CD14-positive monocyte (primary cell): ENCODE data around the gene LANCL1. TPM values are rescaled to one million over a fixed set of nuclear protein-coding genes. Genes with fewer than 3 reads are reported as not detected.

Source experiments
- DNase-seq, 3 donors: peaks; one replicate each; pipeline ENCODE4 v3.0.0-alpha.2; 2011 to 2022
- H2AFZ ChIP-seq: 2 replicates; pipeline ENCODE4 v1.6.0; 2012; ENCODE audit warnings: mild to moderate bottlenecking, low read depth, low read length, inconsistent platforms; ENCODE audit not compliant: insufficient read depth, poor library complexity, severe bottlenecking
- H3K27ac ChIP-seq, 2 donors: 1 replicate in 1 of 2; 2 replicates in 1 of 2; pipeline ENCODE4 v1.5.1; 2012 to 2013; ENCODE audit warnings: low read length in 2 of 2, control low read depth in 1 of 2, inconsistent platforms in 1 of 2, low read depth in 1 of 2, mild to moderate bottlenecking in 1 of 2
- H3K27me3 ChIP-seq, 2 donors: one replicate each; pipeline versions ENCODE4 v1.6.0 to v1.6.1; 2011 to 2013; ENCODE audit warnings: low read length in 2 of 2; ENCODE audit not compliant: control insufficient read depth in 2 of 2, insufficient read depth in 2 of 2
- H3K36me3 ChIP-seq, 2 donors: replicated peaks in 1 of 2; 1 replicate in 1 of 2; 2 replicates in 1 of 2; pipeline versions ENCODE4 v1.5.1 to v1.6.1; 2012 to 2013; ENCODE audit warnings: low read length in 2 of 2, control low read depth in 1 of 2, inconsistent platforms in 1 of 2, mild to moderate bottlenecking in 1 of 2; ENCODE audit not compliant: insufficient read depth in 2 of 2, control insufficient read depth in 1 of 2
- H3K4me1 ChIP-seq, 2 donors: 1 replicate in 1 of 2; 2 replicates in 1 of 2; pipeline versions ENCODE4 v1.5.1 to v1.6.1; 2012 to 2013; ENCODE audit warnings: low read length in 2 of 2, control low read depth in 1 of 2, inconsistent platforms in 1 of 2, mild to moderate bottlenecking in 1 of 2, moderate library complexity in 1 of 2; ENCODE audit not compliant: insufficient read depth in 2 of 2, control insufficient read depth in 1 of 2
- H3K4me2 ChIP-seq: replicated peaks from 2 replicates; pipeline ENCODE3; 2012; ENCODE audit warnings: low read length, moderate library complexity, mild to moderate bottlenecking; ENCODE audit not compliant: poor library complexity, severe bottlenecking; ENCODE audit errors: extremely low read depth
- H3K4me3 ChIP-seq, 3 experiments: fragments of 200-600 bp in 1 of 3; sonication (generic) in 1 of 3; replicated peaks in 1 of 3; 1 replicate in 2 of 3; 2 replicates in 1 of 3; pipeline ENCODE4 v1.5.1; 2011 to 2013; ENCODE audit warnings: low read length in 3 of 3, mild to moderate bottlenecking in 3 of 3, control low read depth in 2 of 3, low read depth in 2 of 3, inconsistent platforms in 1 of 3, moderate library complexity in 1 of 3
- H3K79me2 ChIP-seq: 2 replicates; pipeline ENCODE4 v1.6.0; 2012; ENCODE audit warnings: mild to moderate bottlenecking, control low read depth, inconsistent platforms, low read length, moderate library complexity; ENCODE audit not compliant: insufficient read depth
- H3K9ac ChIP-seq: 2 replicates; pipeline ENCODE4 v1.6.0; 2017; ENCODE audit warnings: low read length, mild to moderate bottlenecking; ENCODE audit not compliant: insufficient read depth, poor library complexity, severe bottlenecking
- H3K9me3 ChIP-seq, 2 donors: replicated peaks in 1 of 2; 1 replicate in 1 of 2; 2 replicates in 1 of 2; pipeline versions ENCODE4 v1.5.1 to v1.6.1; 2012 to 2013; ENCODE audit warnings: low read length in 2 of 2, control low read depth in 1 of 2; ENCODE audit not compliant: control insufficient read depth in 1 of 2, insufficient read depth in 1 of 2
- H4K20me1 ChIP-seq: 2 replicates; pipeline ENCODE4 v1.6.0; 2012; ENCODE audit warnings: mild to moderate bottlenecking, low read length, control low read depth, moderate library complexity; ENCODE audit not compliant: insufficient read depth
- H3K27ac Mint-ChIP-seq, 7 donors: one replicate each; pipeline ENCODE4 v1.8.0; 2020; ENCODE audit warnings: mild to moderate bottlenecking in 7 of 7, mixed read lengths in 7 of 7, moderate library complexity in 6 of 7, inconsistent platforms in 2 of 7
- H3K27me3 Mint-ChIP-seq, 3 donors: one replicate each; pipeline ENCODE4 v1.8.0; 2021 to 2022; ENCODE audit warnings: low read depth in 3 of 3, mild to moderate bottlenecking in 3 of 3, mixed read lengths in 3 of 3, moderate library complexity in 3 of 3, inconsistent platforms in 1 of 3
- H3K36me3 Mint-ChIP-seq, 2 donors: one replicate each; pipeline ENCODE4 v1.8.0; 2020; ENCODE audit warnings: mixed read lengths in 2 of 2, inconsistent platforms in 1 of 2, mild to moderate bottlenecking in 1 of 2
- H3K4me1 Mint-ChIP-seq: one replicate; pipeline ENCODE4 v1.8.0; 2020; ENCODE audit warnings: mild to moderate bottlenecking, mixed read lengths
- H3K4me3 Mint-ChIP-seq, 2 donors: one replicate each; pipeline ENCODE4 v1.8.0; 2020; ENCODE audit warnings: mild to moderate bottlenecking in 2 of 2, mixed read lengths in 2 of 2, moderate library complexity in 1 of 2
- H3K9me3 Mint-ChIP-seq, 7 donors: one replicate each; pipeline ENCODE4 v1.8.0; 2020 to 2022; ENCODE audit warnings: mixed read lengths in 7 of 7, mild to moderate bottlenecking in 6 of 7, moderate library complexity in 6 of 7, inconsistent platforms in 2 of 7
- WGBS: methylation state at CpG from one replicate; pipeline ENCODE4 v1.1.5; 2013; ENCODE audit warnings: missing lambda C conversion rate; ENCODE audit not compliant: insufficient coverage; 5-methylcytosine and 5-hydroxymethylcytosine counted together
- intact Hi-C, 2 donors: fragments of 100-400 bp; cut with micrococcal nuclease; formaldehyde crosslinking; loops; one replicate each; pipeline versions ENCODE4 v1.15.0 to v1.15.1; 2023
- polyA plus RNA-seq, 3 donors: library from polyadenylated mRNA; depleted of rRNA in 1 of 3; unstranded in 2 of 3; stranded (reverse) in 1 of 3; fragments of 300-500 nt in 2 of 3; fragments of >200 nt in 1 of 3; fragmentation: Illumina TruSeq in 2 of 3; gene quantifications; 1 replicate in 2 of 3; 2 replicates in 1 of 3; pipeline ENCODE4 v1.2.3, GENCODE V29; 2012 to 2021
- TF ChIP-seq, protein P1 (sequence below): fragments of 200-600 bp; IDR thresholded peaks from one replicate; pipeline ENCODE4 v1.8.0; 2022; ENCODE audit warnings: antibody characterized with exemption, mild to moderate bottlenecking

LANCL1 gene
- polyA plus RNA-seq, 3 donors = 4.8 to 11.1 (median 6.1) TPM

DNA sequence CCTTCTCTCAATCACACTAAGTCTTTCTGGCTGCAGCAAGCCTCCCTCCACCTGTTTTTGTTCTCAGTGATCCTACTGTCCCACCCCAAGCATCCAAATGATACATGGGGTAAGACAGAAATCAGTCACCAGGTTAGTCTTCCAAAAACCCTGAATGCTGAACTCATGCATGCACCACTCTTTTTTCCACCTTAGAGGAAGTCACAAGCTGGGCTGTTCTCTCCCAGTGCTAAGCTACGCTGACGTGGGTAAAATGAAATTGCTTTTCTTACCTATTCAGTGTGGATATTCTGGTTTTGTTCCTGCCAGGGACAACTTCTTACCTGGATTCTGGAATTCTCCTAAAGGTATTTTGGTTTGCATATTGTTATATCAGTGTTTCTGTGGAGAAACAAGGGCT, 54.2 kb downstream of the LANCL1 start:
- no peak for DNase-seq
- Mint-ChIP-seq H3K9me3 (peaks cover 12 to 26% (median 20%) of the 10 kb centered on the region in 7 donors), H3K4me1 (peaks cover 15% of the 10 kb centered on the region), H3K4me3 (peak overlapping the region in 1 of 2 donors; percentile 62), H3K27me3 (peaks cover 0 to 1% (median 0%) of the 10 kb centered on the region in 3 donors), H3K36me3 (no peaks in the 10 kb centered on the region), H3K27ac (peak overlapping the region in 2 of 7 donors; percentile 71 to 72)
- peak overlapping the region; percentile 46 for H3K4me2 ChIP-seq
- no peak overlapping the region for H3K27ac ChIP-seq
- no CpG with 5 or more reads among the region's 2 CpGs for WGBS
- peak overlapping the region; percentile 31 for H3K9ac ChIP-seq
- no peaks in the 10 kb centered on the region for H4K20me1 ChIP-seq
- H3K79me2 ChIP-seq = no peaks in the 10 kb centered on the region
- intact Hi-C loops = no loop called here
- TF ChIP-seq, protein P1, sequence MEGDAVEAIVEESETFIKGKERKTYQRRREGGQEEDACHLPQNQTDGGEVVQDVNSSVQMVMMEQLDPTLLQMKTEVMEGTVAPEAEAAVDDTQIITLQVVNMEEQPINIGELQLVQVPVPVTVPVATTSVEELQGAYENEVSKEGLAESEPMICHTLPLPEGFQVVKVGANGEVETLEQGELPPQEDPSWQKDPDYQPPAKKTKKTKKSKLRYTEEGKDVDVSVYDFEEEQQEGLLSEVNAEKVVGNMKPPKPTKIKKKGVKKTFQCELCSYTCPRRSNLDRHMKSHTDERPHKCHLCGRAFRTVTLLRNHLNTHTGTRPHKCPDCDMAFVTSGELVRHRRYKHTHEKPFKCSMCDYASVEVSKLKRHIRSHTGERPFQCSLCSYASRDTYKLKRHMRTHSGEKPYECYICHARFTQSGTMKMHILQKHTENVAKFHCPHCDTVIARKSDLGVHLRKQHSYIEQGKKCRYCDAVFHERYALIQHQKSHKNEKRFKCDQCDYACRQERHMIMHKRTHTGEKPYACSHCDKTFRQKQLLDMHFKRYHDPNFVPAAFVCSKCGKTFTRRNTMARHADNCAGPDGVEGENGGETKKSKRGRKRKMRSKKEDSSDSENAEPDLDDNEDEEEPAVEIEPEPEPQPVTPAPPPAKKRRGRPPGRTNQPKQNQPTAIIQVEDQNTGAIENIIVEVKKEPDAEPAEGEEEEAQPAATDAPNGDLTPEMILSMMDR = no peak
- peaks cover 10 to 15% of the 10 kb centered on the region in 2 donors for H3K4me1 ChIP-seq
- peak overlapping the region in 1 of 3 experiments; percentile 39 for H3K4me3 ChIP-seq
- H2AFZ ChIP-seq = peak overlapping the region; percentile 66
- peaks cover 15 to 24% of the 10 kb centered on the region in 2 donors for H3K9me3 ChIP-seq
- H3K27me3 ChIP-seq = no peaks in the 10 kb centered on the region
- H3K36me3 ChIP-seq = no peaks in the 10 kb centered on the region

DNA sequence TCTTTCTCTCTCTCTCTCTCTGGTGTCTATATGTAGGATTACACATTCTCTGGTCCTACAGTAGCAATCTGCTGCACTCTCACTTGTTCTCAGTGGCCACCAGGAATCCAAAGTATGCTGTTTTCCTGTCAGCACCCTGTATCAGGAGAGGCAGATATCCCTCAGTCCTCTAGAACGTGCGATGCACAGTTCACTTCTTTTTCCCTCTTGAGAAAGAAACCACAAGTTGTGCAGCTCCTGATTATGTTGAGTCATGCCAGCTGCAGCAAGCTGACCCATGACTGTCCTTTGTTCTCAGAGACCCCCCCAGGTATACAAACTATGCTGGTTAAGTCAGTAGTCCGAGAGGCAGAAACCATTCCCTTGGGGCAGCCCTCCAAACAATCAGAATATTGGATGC, 54.6 kb downstream of the LANCL1 start:
- H3K79me2 ChIP-seq = no peaks in the 10 kb centered on the region
- H3K4me2 ChIP-seq = peak overlapping the region; percentile 46
- no peak for DNase-seq
- Mint-ChIP-seq H3K9me3 (peaks cover 10 to 22% (median 16%) of the 10 kb centered on the region in 7 donors), H3K4me3 (peak overlapping the region; percentile 56 to 62), H3K36me3 (no peaks in the 10 kb centered on the region), H3K27me3 (peaks cover 0 to 1% (median under 1%) of the 10 kb centered on the region in 3 donors), H3K4me1 (peaks cover 15% of the 10 kb centered on the region), H3K27ac (peak overlapping the region in 2 of 7 donors; percentile 71 to 85)
- H3K9me3 ChIP-seq = peaks cover 10 to 20% of the 10 kb centered on the region in 2 donors
- H3K9ac ChIP-seq = no peak overlapping the region
- H3K27me3 ChIP-seq = no peaks in the 10 kb centered on the region
- H3K4me1 ChIP-seq = peaks cover 10 to 15% of the 10 kb centered on the region in 2 donors
- intact Hi-C loops = no loop called here
- no peak overlapping the region for H3K27ac ChIP-seq
- TF ChIP-seq, protein P1 = no peak
- H2AFZ ChIP-seq = peak overlapping the region; percentile 66
- H3K4me3 ChIP-seq = peak overlapping the region in 1 of 3 experiments; percentile 39
- WGBS = 3% methylated on average over 3 of the region's 3 CpGs
- H3K36me3 ChIP-seq = no peaks in the 10 kb centered on the region
- H4K20me1 ChIP-seq = no peaks in the 10 kb centered on the region
